Mucosa of stomach (tissue), 1 donor: ENCODE data around the gene RBM47.
A peak's percentile ranks its signal among the peaks of the same experiment; 100 is the strongest.

Experiments used
- H3K27me3 ChIP-seq: one replicate; pipeline ENCODE4 v1.7.0; 2013; ENCODE audit warnings: mild to moderate bottlenecking, low read length; ENCODE audit not compliant: control insufficient read depth, insufficient read depth
- H3K36me3 ChIP-seq: one replicate; pipeline ENCODE4 v1.7.0; 2013; ENCODE audit warnings: low read length; ENCODE audit not compliant: control insufficient read depth, insufficient read depth
- H3K4me1 ChIP-seq: one replicate; pipeline ENCODE4 v1.7.0; 2013; ENCODE audit warnings: mild to moderate bottlenecking, low read length; ENCODE audit not compliant: control insufficient read depth, insufficient read depth
- H3K4me3 ChIP-seq: one replicate; pipeline ENCODE4 v1.7.0; 2013; ENCODE audit warnings: low read length
- H3K9ac ChIP-seq: one replicate; pipeline ENCODE4 v1.7.0; 2013; ENCODE audit warnings: mild to moderate bottlenecking, low read length, moderate library complexity
- H3K9me3 ChIP-seq: one replicate; pipeline ENCODE4 v1.7.0; 2013; ENCODE audit warnings: mild to moderate bottlenecking, low read length, moderate library complexity; ENCODE audit not compliant: control insufficient read depth
- donor health status: Pancreatic carcinoma.

Gene RBM47

GRCh38 chr4:40629401-40630334 is at the start of gene RBM47:
Gene RBM47, minus strand, starts transcription at chr4:40629864. Its CDS starts 190,971 bp downstream, at chr4:40438893.
- peaks cover 22% of the 10 kb centered on the region for H3K4me1 ChIP-seq
- H3K36me3 ChIP-seq, result no peaks in the 10 kb centered on the region
- peak within 1 kb of the TSS; percentile 89 for H3K4me3 ChIP-seq
- H3K27me3 ChIP-seq, result no peaks in the 10 kb centered on the region
- peak within 1 kb of the TSS; percentile 93 for H3K9ac ChIP-seq
- H3K9me3 ChIP-seq, result no peaks in the 10 kb centered on the region

DNA sequence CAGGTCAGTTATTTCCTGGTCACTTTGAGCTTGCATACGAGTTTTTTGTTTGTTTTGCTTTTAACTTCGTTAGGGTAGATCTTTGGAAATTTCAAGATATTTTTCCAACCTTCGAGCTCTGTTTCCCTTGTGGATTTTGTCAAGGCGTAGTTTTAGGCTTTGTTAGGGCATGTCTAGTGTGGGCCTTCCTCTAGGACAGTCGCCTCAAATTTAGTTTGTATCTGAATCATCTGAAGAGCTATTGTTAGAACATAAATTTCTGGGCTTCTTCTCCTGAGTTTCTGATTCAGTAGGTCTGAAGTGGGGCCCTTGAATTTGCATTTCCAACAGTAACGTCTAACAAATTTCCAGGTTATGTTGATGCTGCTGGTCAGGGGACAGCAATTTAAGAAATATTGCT is 48.8 kb upstream of the RBM47 start:
- no peaks in the 10 kb centered on the region for H3K36me3 ChIP-seq
- H3K27me3 ChIP-seq, result no peaks in the 10 kb centered on the region
- H3K9ac ChIP-seq, result no peak overlapping the region
- H3K4me3 ChIP-seq, result no peak overlapping the region
- H3K4me1 ChIP-seq, result peaks cover 19% of the 10 kb centered on the region
- no peaks in the 10 kb centered on the region for H3K9me3 ChIP-seq

DNA sequence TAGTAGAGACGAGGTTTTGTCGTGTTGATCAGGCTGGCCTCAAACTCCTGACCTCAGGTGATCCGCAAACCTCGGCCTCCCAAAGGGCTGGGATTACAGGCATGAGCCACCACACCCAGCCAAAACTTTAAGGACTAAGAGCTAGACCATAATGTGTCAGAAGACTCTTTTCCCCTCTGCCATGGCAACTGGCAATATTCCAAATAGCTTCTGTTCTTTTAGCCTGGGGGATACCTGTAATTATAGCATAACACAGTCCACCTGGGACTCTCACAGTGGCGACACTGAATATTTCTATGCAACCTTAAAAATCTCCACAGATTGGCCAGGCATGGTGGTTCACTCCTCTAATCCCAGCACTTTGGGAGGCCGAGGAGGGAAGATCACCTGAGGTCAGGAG is 45.5 kb upstream of the RBM47 start:
- H3K4me1 ChIP-seq, result peaks cover 13% of the 10 kb centered on the region
- H3K27me3 ChIP-seq, result no peaks in the 10 kb centered on the region
- H3K9me3 ChIP-seq, result no peaks in the 10 kb centered on the region

GRCh38 chr4:40672528-40673522 is 43.2 kb upstream of the RBM47 start:
- no peak overlapping the region for H3K9ac ChIP-seq
- H3K9me3 ChIP-seq, result no peaks in the 10 kb centered on the region
- no peak overlapping the region for H3K4me3 ChIP-seq
- no peaks in the 10 kb centered on the region for H3K36me3 ChIP-seq
- H3K27me3 ChIP-seq, result no peaks in the 10 kb centered on the region
- H3K4me1 ChIP-seq, result peaks cover 16% of the 10 kb centered on the region

More for the DNA sequence above, 45.5 kb upstream of the RBM47 start:
- H3K4me3 ChIP-seq, result no peak overlapping the region
- H3K9ac ChIP-seq, result no peak overlapping the region
- H3K36me3 ChIP-seq, result no peaks in the 10 kb centered on the region

GRCh38 chr4:40669504-40669903 is 39.8 kb upstream of the RBM47 start:
- Histone ChIP-seq H3K4me3 (no peak overlapping the region), H3K9me3 (no peaks in the 10 kb centered on the region), H3K4me1 (peaks cover 16% of the 10 kb centered on the region), H3K9ac (no peak overlapping the region), H3K27me3 (no peaks in the 10 kb centered on the region), H3K36me3 (no peaks in the 10 kb centered on the region)

DNA sequence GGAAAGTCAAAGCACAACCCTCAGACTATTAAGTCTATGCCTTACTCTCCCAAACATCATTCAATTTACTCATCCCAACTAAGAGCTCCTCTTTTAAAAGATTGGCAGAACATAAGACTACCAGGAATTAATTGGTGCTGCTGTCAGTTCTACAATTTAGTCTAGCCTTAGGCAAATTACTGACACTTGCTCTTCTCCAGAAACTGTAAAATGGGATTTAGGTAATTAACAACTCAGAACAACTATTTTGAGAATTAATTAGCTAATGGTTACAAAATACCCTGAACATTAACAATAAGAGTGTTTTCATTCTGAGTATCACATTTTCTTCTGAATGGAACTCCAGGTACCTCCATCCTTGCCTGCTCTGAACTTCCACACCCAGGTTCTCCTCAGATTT is 36.2 kb upstream of the RBM47 start:
- Histone ChIP-seq H3K4me1 (peaks cover 16% of the 10 kb centered on the region), H3K36me3 (no peaks in the 10 kb centered on the region), H3K27me3 (no peaks in the 10 kb centered on the region), H3K9me3 (no peaks in the 10 kb centered on the region), H3K4me3 (no peak overlapping the region), H3K9ac (no peak overlapping the region)

DNA sequence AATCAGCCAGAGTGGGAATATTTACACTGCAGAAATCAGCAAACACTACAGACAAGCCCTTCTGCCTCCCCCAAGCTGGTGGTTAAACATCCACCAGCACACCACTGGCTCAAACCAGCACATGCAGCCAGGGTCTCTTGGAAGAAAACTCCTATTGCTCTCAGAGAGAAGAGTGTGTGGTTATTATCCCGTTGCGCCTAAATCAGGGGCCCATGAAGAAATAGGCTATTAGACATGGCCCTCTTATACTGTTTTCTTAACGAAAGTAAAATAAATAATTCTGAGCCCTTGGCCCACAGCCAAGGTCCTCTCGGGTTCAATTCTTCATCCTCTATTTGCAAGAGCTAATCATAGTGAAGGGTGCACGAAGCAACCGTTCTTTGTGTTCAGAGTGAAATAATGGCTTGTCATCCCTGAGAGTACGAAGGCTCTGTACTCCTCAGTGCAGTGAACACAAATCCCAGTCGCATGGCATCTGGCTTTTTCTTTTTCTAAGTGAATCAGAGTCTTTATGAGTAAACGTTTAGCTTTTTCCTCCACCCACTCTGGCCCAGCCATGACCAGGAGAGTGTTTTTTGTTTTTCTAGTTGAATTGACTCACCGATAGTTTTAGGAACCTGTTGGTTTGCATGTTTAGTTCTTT is 33.4 kb upstream of the RBM47 start:
- no peak overlapping the region for H3K4me3 ChIP-seq
- no peaks in the 10 kb centered on the region for H3K36me3 ChIP-seq
- no peaks in the 10 kb centered on the region for H3K27me3 ChIP-seq
- peaks cover 15% of the 10 kb centered on the region for H3K4me1 ChIP-seq
- H3K9ac ChIP-seq, result no peak overlapping the region
- no peaks in the 10 kb centered on the region for H3K9me3 ChIP-seq

DNA sequence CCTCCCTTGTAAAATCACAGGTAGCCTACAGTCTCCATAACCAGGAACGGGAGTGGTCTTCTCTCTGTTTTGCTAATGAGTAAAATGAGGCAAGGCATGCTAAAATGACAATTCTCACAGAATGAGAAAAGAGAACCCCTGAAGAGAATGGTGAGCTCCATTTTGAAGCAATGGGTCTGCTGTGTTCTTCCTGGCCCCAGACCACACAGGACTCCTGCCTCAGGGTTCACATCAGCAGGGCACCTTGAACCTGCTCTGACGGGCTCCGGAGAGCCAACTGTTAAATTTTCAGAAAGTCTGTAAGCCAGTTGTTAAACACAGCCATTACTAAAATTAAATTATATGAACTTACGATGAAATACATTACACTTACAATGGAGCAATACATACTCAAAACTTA is 32.1 kb upstream of the RBM47 start:
- H3K4me1 ChIP-seq, result peaks cover 12% of the 10 kb centered on the region
- H3K27me3 ChIP-seq, result no peaks in the 10 kb centered on the region
- no peak overlapping the region for H3K4me3 ChIP-seq

DNA sequence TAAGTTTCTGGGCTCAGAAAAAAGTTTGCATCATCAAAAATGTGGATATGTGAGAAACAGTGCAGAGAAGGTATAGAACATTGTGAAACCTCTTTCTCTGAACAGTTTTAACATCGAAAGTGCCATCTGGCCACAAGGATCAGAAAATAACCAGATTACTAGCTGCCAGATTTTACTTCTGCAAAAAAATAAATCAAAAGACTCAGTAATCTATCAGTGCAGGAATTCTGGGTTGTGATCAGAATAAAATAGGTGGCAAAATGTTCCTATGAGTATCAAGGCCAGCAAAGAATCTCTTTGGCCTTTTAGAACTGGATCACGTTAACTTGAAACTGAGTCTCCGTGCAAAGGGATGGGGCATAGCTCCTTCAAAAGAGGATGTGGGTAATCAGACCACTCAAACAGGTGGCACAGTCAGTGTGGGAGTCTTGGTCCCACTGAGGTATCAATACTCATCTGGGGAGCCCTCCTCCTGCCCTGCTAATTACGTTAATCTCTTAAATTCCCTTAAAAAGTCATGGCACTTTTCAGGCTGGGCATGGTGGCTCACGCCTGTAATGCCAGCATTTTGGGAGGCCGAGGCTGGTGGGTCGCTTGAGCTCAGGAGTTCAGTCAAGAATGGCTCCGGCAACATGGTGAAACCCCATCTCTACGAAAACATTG is 26.7 kb upstream of the RBM47 start:
- no peaks in the 10 kb centered on the region for H3K36me3 ChIP-seq
- no peaks in the 10 kb centered on the region for H3K9me3 ChIP-seq
- no peaks in the 10 kb centered on the region for H3K27me3 ChIP-seq
- H3K4me3 ChIP-seq, result no peak overlapping the region
- H3K9ac ChIP-seq, result no peak overlapping the region
- no peaks in the 10 kb centered on the region for H3K4me1 ChIP-seq

More for the DNA sequence above, 32.1 kb upstream of the RBM47 start:
- H3K9me3 ChIP-seq, result no peaks in the 10 kb centered on the region
- no peaks in the 10 kb centered on the region for H3K36me3 ChIP-seq
- H3K9ac ChIP-seq, result no peak overlapping the region

GRCh38 chr4:40651280-40651679 is 21.6 kb upstream of the RBM47 start:
- Histone ChIP-seq H3K9me3 (no peaks in the 10 kb centered on the region), H3K9ac (no peak overlapping the region), H3K27me3 (no peaks in the 10 kb centered on the region), H3K4me1 (no peaks in the 10 kb centered on the region), H3K36me3 (no peaks in the 10 kb centered on the region), H3K4me3 (no peak overlapping the region)

DNA sequence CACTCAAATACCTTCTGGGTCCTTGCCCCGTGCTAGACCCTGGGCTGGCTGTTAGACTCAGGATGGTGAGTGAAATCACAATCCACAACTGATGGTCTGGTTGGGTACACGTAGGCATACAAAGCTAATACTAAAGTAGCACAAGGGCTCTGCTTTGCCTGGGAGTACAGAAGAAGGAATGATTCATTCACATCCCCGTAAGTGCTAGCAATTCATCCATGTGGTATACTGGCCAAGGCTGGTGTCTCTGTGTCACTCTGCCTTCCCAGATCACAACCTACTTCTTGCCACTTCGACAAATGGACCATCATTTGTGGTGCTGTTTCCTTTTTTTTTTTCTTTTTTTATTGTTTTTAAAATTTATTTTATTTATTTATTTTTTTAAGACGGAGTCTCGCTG is 19.7 kb upstream of the RBM47 start:
- Histone ChIP-seq H3K36me3 (no peaks in the 10 kb centered on the region), H3K4me3 (no peak overlapping the region), H3K9ac (no peak overlapping the region), H3K9me3 (no peaks in the 10 kb centered on the region), H3K4me1 (no peaks in the 10 kb centered on the region), H3K27me3 (no peaks in the 10 kb centered on the region)
